Loucy (cell line): ENCODE data around the gene GPC1.

Source experiments
- H2AFZ ChIP-seq: fragments of 200-600 bp; sonication (generic); 2 replicates; pipeline ENCODE4 v1.6.0; 2016; ENCODE audit warnings: antibody characterized with exemption, mild to moderate bottlenecking, low read length, moderate library complexity
- H3F3A ChIP-seq: fragments of 200-600 bp; 2 replicates; pipeline ENCODE4 v1.6.0; 2016; ENCODE audit warnings: antibody characterized with exemption, low read depth, mild to moderate bottlenecking
- H3K27me3 ChIP-seq: fragments of 200-600 bp; sonication (generic); 2 replicates; pipeline ENCODE4 v1.6.1; 2014; ENCODE audit warnings: low read length, mild to moderate bottlenecking; ENCODE audit not compliant: insufficient read depth, poor library complexity, severe bottlenecking
- H3K36me3 ChIP-seq: fragments of 200-600 bp; sonication (generic); 2 replicates; pipeline ENCODE4 v1.6.1; 2016; ENCODE audit warnings: low read length; ENCODE audit not compliant: insufficient read depth
- H3K4me1 ChIP-seq: fragments of 200-600 bp; sonication (generic); 2 replicates; pipeline ENCODE4 v1.5.1; 2014; ENCODE audit warnings: low read length, mild to moderate bottlenecking; ENCODE audit not compliant: insufficient read depth, poor library complexity, severe bottlenecking
- H3K4me2 ChIP-seq: fragments of 200-600 bp; sonication (generic); 2 replicates; pipeline ENCODE4 v1.6.0; 2014; ENCODE audit warnings: antibody characterized with exemption, low read length, low read depth, mild to moderate bottlenecking; ENCODE audit not compliant: poor library complexity, severe bottlenecking
- H3K4me3 ChIP-seq: fragments of 200-600 bp; sonication (generic); 2 replicates; pipeline ENCODE4 v1.5.1; 2014; ENCODE audit warnings: low read length, mild to moderate bottlenecking, mixed read lengths; ENCODE audit not compliant: poor library complexity, severe bottlenecking
- H3K79me2 ChIP-seq: fragments of 200-600 bp; sonication (generic); 2 replicates; pipeline ENCODE4 v1.6.1; 2014; ENCODE audit warnings: low read length; ENCODE audit not compliant: insufficient read depth
- H3K9ac ChIP-seq: fragments of 200-600 bp; sonication (generic); 2 replicates; pipeline ENCODE4 v1.6.0; 2014; ENCODE audit warnings: mild to moderate bottlenecking, low read depth, low read length, moderate library complexity; ENCODE audit not compliant: poor library complexity, severe bottlenecking
- H3K9me2 ChIP-seq: fragments of 200-600 bp; sonication (generic); replicated peaks from 2 replicates; pipeline ENCODE4 v1.6.1; 2016; ENCODE audit warnings: low read depth, low read length, mixed read lengths
- H3K9me3 ChIP-seq: fragments of 200-600 bp; sonication (generic); 2 replicates; pipeline ENCODE4 v1.6.1; 2014; ENCODE audit warnings: mild to moderate bottlenecking, antibody characterized with exemption, low read length, low read depth; ENCODE audit not compliant: insufficient read depth
- H4K20me1 ChIP-seq: fragments of 200-600 bp; sonication (generic); 2 replicates; pipeline ENCODE4 v1.6.0; 2014; ENCODE audit warnings: antibody characterized with exemption, low read length, mild to moderate bottlenecking; ENCODE audit not compliant: insufficient read depth, poor library complexity, severe bottlenecking
- CTCF ChIP-seq: fragments of 200-600 bp; sonication (generic); conservative IDR thresholded peaks from 2 replicates; pipeline ENCODE4 v1.5.1; 2014; ENCODE audit warnings: mild to moderate bottlenecking, antibody characterized with exemption, low read length
- EZH2phosphoT487 ChIP-seq: fragments of 200-600 bp; IDR thresholded peaks from 2 replicates; pipeline ENCODE4 v1.6.1; 2018; ENCODE audit warnings: antibody characterized with exemption, mild to moderate bottlenecking, moderate library complexity, borderline replicate concordance

The GPC1 gene

DNA sequence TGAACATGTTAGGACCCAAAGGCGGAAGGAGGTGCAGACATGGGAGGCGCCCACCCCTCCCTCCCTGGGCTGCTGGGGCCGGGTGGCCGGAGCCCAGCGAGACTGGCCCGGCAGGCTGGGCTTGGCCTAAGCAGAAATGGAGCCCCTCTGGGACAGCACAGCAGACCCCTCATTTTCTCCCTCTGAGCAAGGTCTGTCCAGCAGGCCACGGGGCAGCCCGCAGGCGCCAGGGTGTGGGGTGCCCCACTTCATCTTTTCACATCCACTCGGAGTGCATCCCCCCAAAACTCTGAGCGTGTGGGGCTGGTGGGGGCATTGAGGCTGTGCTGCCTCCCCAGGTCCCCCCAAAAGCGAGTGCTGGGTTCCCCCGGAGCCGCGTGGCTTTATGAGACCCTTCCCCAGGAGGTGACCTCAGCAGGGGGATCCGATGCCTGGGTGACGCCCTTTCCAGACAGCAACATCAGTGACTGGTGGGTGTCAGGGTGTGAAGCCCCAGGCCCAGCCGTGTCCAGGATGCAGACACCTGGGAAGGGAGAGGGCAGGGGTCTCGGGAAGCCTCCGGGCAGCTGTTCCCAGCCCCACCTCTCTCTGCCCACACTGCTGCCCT lies 36.7 kb upstream of the GPC1 start:
- H3K9me2 ChIP-seq, result no peaks in the 10 kb centered on the region
- H3K4me1 ChIP-seq, result no peaks in the 10 kb centered on the region
- no peak overlapping the region for H3K9ac ChIP-seq
- no peaks in the 10 kb centered on the region for H3F3A ChIP-seq
- H3K79me2 ChIP-seq, result no peaks in the 10 kb centered on the region
- H4K20me1 ChIP-seq, result no peaks in the 10 kb centered on the region
- H3K9me3 ChIP-seq, result no peaks in the 10 kb centered on the region
- no peak overlapping the region for H3K4me3 ChIP-seq
- H3K4me2 ChIP-seq, result no peak overlapping the region
- TF ChIP-seq CTCF, result no peak
- TF ChIP-seq EZH2phosphoT487, result no peak
- no peaks in the 10 kb centered on the region for H3K27me3 ChIP-seq
- H3K36me3 ChIP-seq, result no peaks in the 10 kb centered on the region
- no peak overlapping the region for H2AFZ ChIP-seq

- Histone ChIP-seq H2AFZ (no peak overlapping the region), H3K27me3 (no peaks in the 10 kb centered on the region), H3K9ac (no peak overlapping the region), H3K9me2 (no peaks in the 10 kb centered on the region), H3K4me3 (no peak overlapping the region), H3F3A (no peaks in the 10 kb centered on the region), H3K9me3 (no peaks in the 10 kb centered on the region), H3K4me2 (no peak overlapping the region), H3K4me1 (no peaks in the 10 kb centered on the region), H3K36me3 (no peaks in the 10 kb centered on the region), H4K20me1 (no peaks in the 10 kb centered on the region), H3K79me2 (no peaks in the 10 kb centered on the region)
- TF ChIP-seq EZH2phosphoT487 (no peak), CTCF (no peak)
These were observed 35.8 kb upstream of the GPC1 start for GRCh38 chr2:240399419-240400324.

- no peak overlapping the region for H3K9ac ChIP-seq
- H3K9me3 ChIP-seq, result no peaks in the 10 kb centered on the region
- H3F3A ChIP-seq, result no peaks in the 10 kb centered on the region
- TF ChIP-seq EZH2phosphoT487 (no peak), CTCF (no peak)
- no peaks in the 10 kb centered on the region for H3K79me2 ChIP-seq
- H3K4me2 ChIP-seq, result no peak overlapping the region
- H2AFZ ChIP-seq, result no peak overlapping the region
- H3K4me1 ChIP-seq, result no peaks in the 10 kb centered on the region
- no peaks in the 10 kb centered on the region for H3K36me3 ChIP-seq
- H3K9me2 ChIP-seq, result no peaks in the 10 kb centered on the region
- no peak overlapping the region for H3K4me3 ChIP-seq
- H3K27me3 ChIP-seq, result no peaks in the 10 kb centered on the region
- H4K20me1 ChIP-seq, result no peaks in the 10 kb centered on the region
These were observed 34.9 kb upstream of the GPC1 start for GRCh38 chr2:240400371-240401161.
